B cell (primary cell): ENCODE data around the gene UBFD1. TPM values are rescaled to one million over a fixed set of nuclear protein-coding genes. Genes with fewer than 3 reads are reported as not detected.
"Not testable (repeated sequence)": the region's sequence is repeated elsewhere in the genome, so short reads cannot be mapped to it uniquely, and the experiment has no call there.

Experiments
- ATAC-seq: fragments of 200-7000 bp; cut with Tn5 transposase; one replicate; pipeline ENCODE4 v1.10.0; 2021; ENCODE audit warnings: low read depth, mild to moderate bottlenecking, moderate number of reproducible peaks, moderate library complexity
- CTCF ChIA-PET: fragments of 350-600 bp; sonication (Branson Sonifier 250); formaldehyde crosslinking; loops from one replicate; lab custom pipeline; 2021; ENCODE audit warnings: antibody characterized with exemption, inconsistent platforms; lab: Charles Lee
- POLR2A ChIA-PET: fragments of 350-600 bp; sonication (Branson Sonifier 250); formaldehyde crosslinking; loops from one replicate; lab custom pipeline; 2021; ENCODE audit warnings: antibody characterized with exemption; lab: Charles Lee
- DNase-seq: peaks from one replicate; pipeline ENCODE4 v3.0.0; 2013
- H2AFZ ChIP-seq: 2 replicates; pipeline ENCODE4 v1.6.1; 2012; ENCODE audit warnings: mild to moderate bottlenecking, low read depth, low read length; ENCODE audit not compliant: insufficient read depth, poor library complexity, severe bottlenecking
- H3K27ac ChIP-seq, 2 donors: 1 replicate in 1 of 2; 2 replicates in 1 of 2; pipeline ENCODE4 v1.5.1; 2012 to 2013; ENCODE audit warnings: low read length in 2 of 2, mild to moderate bottlenecking in 2 of 2, moderate library complexity in 1 of 2
- H3K27me3 ChIP-seq, 4 experiments: fragments of 200-600 bp in 1 of 4; sonication (generic) in 1 of 4; replicated peaks in 1 of 4; 1 replicate in 2 of 4; 2 replicates in 2 of 4; pipeline versions ENCODE4 v1.6.1 to v1.7.0; 2013 to 2016; ENCODE audit warnings: low read length in 3 of 4, mild to moderate bottlenecking in 2 of 4, mixed read lengths in 1 of 4, moderate library complexity in 1 of 4; ENCODE audit not compliant: insufficient read depth in 4 of 4, control insufficient read depth in 3 of 4; ENCODE audit errors: control extremely low read depth in 1 of 4
- H3K36me3 ChIP-seq, 2 experiments: replicated peaks in 1 of 2; 1 replicate in 1 of 2; 2 replicates in 1 of 2; pipeline versions ENCODE4 v1.6.1 to v1.7.1; 2013; ENCODE audit warnings: low read length in 1 of 2; ENCODE audit not compliant: insufficient read depth in 2 of 2, control insufficient read depth in 1 of 2; ENCODE audit errors: control extremely low read depth in 1 of 2, extremely low read depth in 1 of 2
- H3K4me1 ChIP-seq, 2 donors: fragments of 200-600 bp in 1 of 2; sonication (generic) in 1 of 2; 1 replicate in 1 of 2; 2 replicates in 1 of 2; pipeline versions ENCODE4 v1.5.1 to v1.6.1; 2013 to 2017; ENCODE audit warnings: low read length in 2 of 2; ENCODE audit not compliant: control insufficient read depth in 2 of 2, insufficient read depth in 2 of 2
- H3K4me2 ChIP-seq: replicated peaks from 2 replicates; pipeline ENCODE3; 2012; ENCODE audit warnings: mild to moderate bottlenecking, low read depth, low read length; ENCODE audit not compliant: poor library complexity, severe bottlenecking
- H3K4me3 ChIP-seq, 5 experiments: fragments of 200-600 bp in 1 of 5; sonication (generic) in 1 of 5; 1 replicate in 3 of 5; 2 replicates in 2 of 5; pipeline versions ENCODE4 v1.5.1 to v1.7.0; 2011 to 2016; ENCODE audit warnings: low read length in 4 of 5, mild to moderate bottlenecking in 4 of 5, low read depth in 2 of 5, control low read depth in 1 of 5, moderate library complexity in 1 of 5; ENCODE audit not compliant: insufficient read depth in 1 of 5; ENCODE audit errors: control extremely low read depth in 1 of 5, extremely low read depth in 1 of 5
- H3K79me2 ChIP-seq: fragments of 200-600 bp; sonication (generic); one replicate; pipeline ENCODE4 v1.6.0; 2016; ENCODE audit warnings: low read length; ENCODE audit not compliant: control insufficient read depth, insufficient read depth
- H3K9ac ChIP-seq: fragments of 200-600 bp; sonication (generic); 2 replicates; pipeline ENCODE4 v1.6.1; 2017; ENCODE audit warnings: mild to moderate bottlenecking, low read length, moderate library complexity
- H3K9me3 ChIP-seq, 3 donors: one replicate each; pipeline versions ENCODE4 v1.6.1 to v1.7.1; 2013; ENCODE audit warnings: low read length in 2 of 3; ENCODE audit not compliant: control insufficient read depth in 2 of 3, insufficient read depth in 1 of 3; ENCODE audit errors: control extremely low read depth in 1 of 3
- H4K20me1 ChIP-seq: 2 replicates; pipeline ENCODE4 v1.6.0; 2012; ENCODE audit warnings: mild to moderate bottlenecking, low read length; ENCODE audit not compliant: insufficient read depth, control insufficient read depth, poor library complexity, severe bottlenecking
- H3K27ac Mint-ChIP-seq: one replicate; pipeline ENCODE4 v1.8.0; 2021; ENCODE audit warnings: mixed read lengths
- H3K27me3 Mint-ChIP-seq: one replicate; pipeline ENCODE4 v1.8.0; 2021; ENCODE audit warnings: mixed read lengths
- H3K4me1 Mint-ChIP-seq: one replicate; pipeline ENCODE4 v1.8.0; 2021; ENCODE audit warnings: mixed read lengths
- H3K4me3 Mint-ChIP-seq: one replicate; pipeline ENCODE4 v1.8.0; 2021; ENCODE audit warnings: mixed read lengths
- H3K9me3 Mint-ChIP-seq: one replicate; pipeline ENCODE4 v1.8.0; 2022; ENCODE audit warnings: mixed read lengths; ENCODE audit not compliant: insufficient read depth
- CTCF ChIP-seq: fragments of 200-600 bp; IDR thresholded peaks from one replicate; pipeline ENCODE4 v1.8.0; 2022; ENCODE audit warnings: antibody characterized with exemption, mild to moderate bottlenecking
- EZH2 ChIP-seq: IDR thresholded peaks from 2 replicates; pipeline ENCODE4 v1.6.1; 2012; ENCODE audit warnings: borderline replicate concordance, low read depth, mild to moderate bottlenecking, moderate library complexity, low read length; ENCODE audit not compliant: insufficient read depth, poor library complexity, severe bottlenecking
- WGBS: methylation state at CpG from one replicate; pipeline ENCODE4 v1.1.5; 2013; ENCODE audit warnings: missing lambda C conversion rate; ENCODE audit not compliant: insufficient coverage; 5-methylcytosine and 5-hydroxymethylcytosine counted together
- intact Hi-C: fragments of 100-400 bp; cut with micrococcal nuclease; formaldehyde crosslinking; loops from one replicate; pipeline ENCODE4 v1.10.0; 2022
- polyA plus RNA-seq: library from polyadenylated mRNA; depleted of rRNA; stranded (reverse); fragments of >200 nt; gene quantifications from 2 replicates; pipeline ENCODE4 v1.2.3, GENCODE V29; 2012
- total RNA-seq, 2 donors: library from RNA; stranded (reverse); fragments of 120-200 nt in 1 of 2; gene quantifications; 1 replicate in 1 of 2; 2 replicates in 1 of 2; pipeline versions ENCODE4 v1.2.3 to v1.2.4, GENCODE V29; 2013 to 2022

UBFD1 gene
- total and polyA plus RNA-seq, 2 donors (not counting 1 experiment from before 2014, with no cell fraction given) = 12.8 to 49.2 TPM

- Histone ChIP-seq H3K79me2 (peaks cover 61% of the 10 kb centered on the region), H2AFZ (peak within 1 kb of the TSS; percentile 86), H3K9me3 (no peaks in the 10 kb centered on the region), H3K36me3 (peaks cover 0 to 8% of the 10 kb centered on the region in 2 experiments), H3K27me3 (no peaks in the 10 kb centered on the region), H3K9ac (peak within 1 kb of the TSS; percentile 86), H3K4me1 (peaks cover 29 to 49% of the 10 kb centered on the region in 2 donors), H3K4me2 (peak within 1 kb of the TSS; percentile 92), H3K4me3 (peak within 1 kb of the TSS; percentile 75 to 95 (median 91)), H3K27ac (peak within 1 kb of the TSS; percentile 86 to 91), H4K20me1 (peaks cover 35% of the 10 kb centered on the region)
- peak within 1 kb of the TSS; percentile 90 for H3K27ac Mint-ChIP-seq
- intact Hi-C loops = loop anchor here (1.0 to 2.0 kb wide), 3 partner anchors 8 to 86 kb away; partner anchors contain the start of genes EARS2, NDUFAB1 and UBFD1
- H3K9me3 Mint-ChIP-seq = no peaks in the 10 kb centered on the region
- TF ChIP-seq CTCF (no peak), EZH2 (no peak)
- H3K4me3 Mint-ChIP-seq = peak within 1 kb of the TSS; percentile 94
- ATAC-seq (peak; percentile 78), DNase-seq (peak; percentile 91)
- WGBS = under 1% methylated on average over 62 of the region's 71 CpGs
- ChIA-PET POLR2A (interaction anchor here (0.8 to 4.9 kb wide), 7 partner anchors 7 to 47 kb away, joined by 3 to 39 read pairs (median 5); partner anchors contain the start of genes EARS2 and UBFD1), CTCF (interaction anchor here (1.4 to 3.9 kb wide), 3 partner anchors 11 to 75 kb away, joined by 6 to 19 read pairs (median 13); partner anchors contain the start of genes EARS2 and UBFD1)
- H3K27me3 Mint-ChIP-seq = no peaks in the 10 kb centered on the region
- peaks cover 55% of the 10 kb centered on the region for H3K4me1 Mint-ChIP-seq
These were observed 47.2 kb upstream of the UBFD1 start, which contains the start of gene GGA2 for GRCh38 chr16:23510164-23510914. GGA2 (minus strand) TSS chr16:23510494; CDS start chr16:23510411, 83 bp downstream.

GRCh38 chr16:23510915-23511270 lies 46.6 kb upstream of the UBFD1 start:
- Mint-ChIP-seq H3K4me1 (peaks cover 54% of the 10 kb centered on the region), H3K27ac (peak overlapping the region; percentile 84), H3K4me3 (peak overlapping the region; percentile 87)
- ChIA-PET POLR2A (interaction anchor here (0.8 to 1.9 kb wide), 5 partner anchors 10 to 47 kb away, joined by 3 to 7 read pairs (median 5); partner anchors contain the start of genes EARS2 and UBFD1), CTCF (interaction anchor here (1.4 to 3.9 kb wide), 2 partner anchors 10 to 76 kb away, joined by 6 to 19 read pairs; no protein-coding TSS in a partner anchor)
- peak overlapping the region; percentile 86 for H3K9ac ChIP-seq
- H3K4me1 ChIP-seq = peaks cover 27 to 48% of the 10 kb centered on the region in 2 donors
- peak overlapping the region; percentile 92 for H3K4me2 ChIP-seq
- DNase-seq, ATAC-seq, H3K27me3 ChIP-seq, H3K27me3 Mint-ChIP-seq, H3K9me3 Mint-ChIP-seq, H3K9me3 ChIP-seq, H3K36me3 ChIP-seq: not testable (repeated sequence)
- peak overlapping the region in 4 of 5 experiments; percentile 75 to 95 (median 91) for H3K4me3 ChIP-seq
- WGBS = 91% methylated on average over 4 of the region's 10 CpGs
- peaks cover 56% of the 10 kb centered on the region for H3K79me2 ChIP-seq
- H3K27ac ChIP-seq = peak overlapping the region; percentile 67 to 91
- H2AFZ ChIP-seq = peak overlapping the region; percentile 86
- H4K20me1 ChIP-seq = peaks cover 29% of the 10 kb centered on the region
- intact Hi-C loops = loop anchor here (1.0 to 2.0 kb wide), 3 partner anchors 7 to 86 kb away; partner anchors contain the start of genes EARS2, NDUFAB1 and UBFD1
